Upper lobe of left lung (tissue), 6 donors: Measurements from ENCODE around the gene ACE2. TPM values are rescaled to one million over a fixed set of nuclear protein-coding genes. Genes with fewer than 3 reads are reported as not detected.

Experiments used
- ATAC-seq, 2 donors: fragments of 200-7000 bp; cut with Tn5 transposase; one replicate each; pipeline ENCODE4 v1.9.1; 2022; ENCODE audit warnings: mild to moderate bottlenecking in 2 of 2, moderate library complexity in 2 of 2; ENCODE audit not compliant: low FRiP score in 2 of 2
- DNase-seq, 2 donors: peaks; one replicate each; pipeline ENCODE4 v3.0.0-alpha.2; 2019 to 2020
- H3K27ac ChIP-seq, 4 donors: fragments of 200-600 bp; sonication (generic); one replicate each; pipeline ENCODE4 v1.5.1; 2016 to 2019
- H3K27me3 ChIP-seq, 4 donors: fragments of 200-600 bp; sonication (generic); one replicate each; pipeline ENCODE4 v1.5.1; 2017 to 2019
- H3K36me3 ChIP-seq, 4 donors: fragments of 200-600 bp; sonication (generic); one replicate each; pipeline ENCODE4 v1.5.1; 2016 to 2019
- H3K4me1 ChIP-seq, 4 donors: fragments of 200-600 bp; sonication (generic); one replicate each; pipeline ENCODE4 v1.5.1; 2018 to 2019
- H3K4me3 ChIP-seq, 4 donors: fragments of 200-600 bp; sonication (generic); one replicate each; pipeline ENCODE4 v1.5.1; 2017 to 2019; ENCODE audit warnings: mild to moderate bottlenecking in 2 of 4, moderate library complexity in 1 of 4
- H3K9me3 ChIP-seq, 4 donors: fragments of 200-600 bp; sonication (generic); one replicate each; pipeline ENCODE4 v1.5.1; 2018 to 2019
- EP300 ChIP-seq, 4 donors: sonication (generic); formaldehyde crosslinking; IDR thresholded peaks; one replicate each; pipeline ENCODE4 v1.5.1; 2017; ENCODE audit warnings: antibody characterized with exemption in 4 of 4, control low read depth in 2 of 4
- POLR2A ChIP-seq, 4 donors: fragments of 450-650 bp; IDR thresholded peaks; one replicate each; pipeline ENCODE4 v1.5.1; 2016 to 2017; ENCODE audit warnings: antibody characterized with exemption in 4 of 4, mild to moderate bottlenecking in 2 of 4
- POLR2AphosphoS5 ChIP-seq, 2 donors: sonication (generic); formaldehyde crosslinking; IDR thresholded peaks; one replicate each; pipeline ENCODE4 v1.5.1; 2017; ENCODE audit warnings: antibody characterized with exemption in 2 of 2
- WGBS, 2 donors: methylation state at CpG; one replicate each; pipeline ENCODE4 v1.1.5; 2017 to 2018; 5-methylcytosine and 5-hydroxymethylcytosine counted together
- total RNA-seq, 6 donors: library from RNA; depleted of rRNA in 4 of 6; stranded (reverse); fragments of >200 nt in 4 of 6; gene quantifications; one replicate each; pipeline versions ENCODE4 v1.1.0 to v1.2.1, GENCODE V29; 2016 to 2021
- TF ChIP-seq, protein P1 (sequence below), 6 experiments: fragments of 450-650 bp in 4 of 6; fragments of 200-600 bp in 2 of 6; sonication (generic) in 2 of 6; IDR thresholded peaks; one replicate each; pipeline ENCODE4 v1.5.1; 2016 to 2019; ENCODE audit warnings: antibody characterized with exemption in 6 of 6
- donor health status: DM: no; HTN: no; CAD: no; lungs with moderate emphysema.
- donor health status: DM: no; HTN: yes; CAD: no; lungs with severe emphysema.

Gene ACE2
- total RNA-seq, 6 donors from 2014 or later: 1.6 to 4.1 (median 2.7) TPM; not detected in 1

DNA sequence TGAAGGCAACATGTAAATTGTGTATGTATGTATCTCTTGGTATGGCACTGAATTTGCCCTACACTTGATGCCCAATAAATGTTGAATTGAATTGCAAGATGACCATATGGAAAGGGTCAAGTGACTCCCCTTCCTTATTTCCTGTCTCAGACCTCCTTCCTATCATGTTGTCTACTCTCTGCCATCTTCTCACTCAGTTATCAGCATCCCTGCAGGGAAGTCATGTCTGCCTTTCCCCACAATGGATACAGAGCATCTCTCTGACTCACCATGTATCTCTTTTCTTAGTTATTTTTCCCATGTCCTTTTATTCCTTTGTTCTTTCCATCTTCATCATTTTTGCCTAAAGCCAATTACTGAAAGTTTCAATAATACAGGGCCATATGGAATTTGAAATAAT, 77.7 kb downstream of the ACE2 start:
- Histone ChIP-seq H3K27me3 (no peaks in the 10 kb centered on the region), H3K9me3 (no peaks in the 10 kb centered on the region), H3K4me1 (peaks cover 0 to 6% (median 0%) of the 10 kb centered on the region in 4 donors), H3K36me3 (no peaks in the 10 kb centered on the region), H3K4me3 (no peak overlapping the region), H3K27ac (no peak overlapping the region)
- TF ChIP-seq, protein P1, sequence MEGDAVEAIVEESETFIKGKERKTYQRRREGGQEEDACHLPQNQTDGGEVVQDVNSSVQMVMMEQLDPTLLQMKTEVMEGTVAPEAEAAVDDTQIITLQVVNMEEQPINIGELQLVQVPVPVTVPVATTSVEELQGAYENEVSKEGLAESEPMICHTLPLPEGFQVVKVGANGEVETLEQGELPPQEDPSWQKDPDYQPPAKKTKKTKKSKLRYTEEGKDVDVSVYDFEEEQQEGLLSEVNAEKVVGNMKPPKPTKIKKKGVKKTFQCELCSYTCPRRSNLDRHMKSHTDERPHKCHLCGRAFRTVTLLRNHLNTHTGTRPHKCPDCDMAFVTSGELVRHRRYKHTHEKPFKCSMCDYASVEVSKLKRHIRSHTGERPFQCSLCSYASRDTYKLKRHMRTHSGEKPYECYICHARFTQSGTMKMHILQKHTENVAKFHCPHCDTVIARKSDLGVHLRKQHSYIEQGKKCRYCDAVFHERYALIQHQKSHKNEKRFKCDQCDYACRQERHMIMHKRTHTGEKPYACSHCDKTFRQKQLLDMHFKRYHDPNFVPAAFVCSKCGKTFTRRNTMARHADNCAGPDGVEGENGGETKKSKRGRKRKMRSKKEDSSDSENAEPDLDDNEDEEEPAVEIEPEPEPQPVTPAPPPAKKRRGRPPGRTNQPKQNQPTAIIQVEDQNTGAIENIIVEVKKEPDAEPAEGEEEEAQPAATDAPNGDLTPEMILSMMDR (IDR thresholded peaks at IDR 0.05): no peak
- no peak for TF ChIP-seq EP300 (IDR thresholded peaks at IDR 0.05)
- no peak for TF ChIP-seq POLR2AphosphoS5 (IDR thresholded peaks at IDR 0.05)
- TF ChIP-seq POLR2A (IDR thresholded peaks at IDR 0.05): no peak
- DNase-seq (no peak), ATAC-seq (no peak)

DNA sequence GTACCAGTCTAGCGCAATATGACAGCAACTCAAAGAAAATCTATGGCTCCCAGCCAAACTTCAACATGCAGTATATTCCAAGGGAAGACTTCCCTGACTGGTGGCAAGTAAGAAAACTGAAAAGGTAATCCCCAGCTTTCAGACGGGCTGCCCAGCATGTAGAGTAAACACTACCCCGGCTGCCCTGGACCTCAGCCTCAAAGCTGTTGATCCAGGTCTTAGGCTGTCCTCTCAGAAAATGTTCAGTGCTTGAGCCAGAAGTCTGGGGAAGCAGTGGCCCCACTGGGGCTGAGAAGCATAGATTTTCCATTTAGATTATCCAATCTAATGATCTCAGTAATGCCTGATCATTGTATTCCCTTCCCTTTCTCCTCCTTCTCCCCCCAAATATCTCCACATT, 78.3 kb downstream of the ACE2 start:
- no peaks in the 10 kb centered on the region for H3K36me3 ChIP-seq
- TF ChIP-seq, protein P1 (IDR thresholded peaks at IDR 0.05): no peak
- TF ChIP-seq POLR2AphosphoS5 (IDR thresholded peaks at IDR 0.05) (no peak), POLR2A (IDR thresholded peaks at IDR 0.05) (no peak), EP300 (IDR thresholded peaks at IDR 0.05) (no peak)
- no peak for ATAC-seq
- peaks cover 0 to 6% (median 0%) of the 10 kb centered on the region in 4 donors for H3K4me1 ChIP-seq
- WGBS, 2 donors: 61 to 66% methylated on average over 2 to 3 of the region's 3 CpGs
- no peaks in the 10 kb centered on the region for H3K9me3 ChIP-seq
- H3K27ac ChIP-seq: no peak overlapping the region
- no peaks in the 10 kb centered on the region for H3K27me3 ChIP-seq
- H3K4me3 ChIP-seq: no peak overlapping the region
- DNase-seq: no peak

DNA sequence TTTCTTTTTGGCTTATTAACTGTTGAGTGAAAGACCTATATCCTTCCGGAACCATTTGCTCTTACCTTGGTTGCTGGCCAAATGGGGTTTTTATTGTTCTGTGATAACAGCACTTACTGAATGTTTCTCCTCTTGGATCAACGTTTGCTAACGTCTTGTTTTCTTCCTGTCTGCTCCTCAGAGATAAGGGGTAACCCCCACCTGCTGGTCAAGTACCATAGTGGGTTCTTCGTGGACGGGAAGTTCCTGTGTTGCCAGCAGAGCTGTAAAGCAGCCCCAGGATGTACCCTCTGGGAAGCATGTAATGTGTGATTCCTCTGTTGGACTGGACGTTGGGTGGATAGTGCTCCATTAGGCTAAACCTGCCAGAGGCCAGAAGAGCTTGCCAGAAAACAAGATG, 84.8 kb downstream of the ACE2 start:
- DNase-seq (no peak), ATAC-seq (no peak)
- WGBS, 2 donors: 9 to 11% methylated on average over 3 to 6 of the region's 6 CpGs
- H3K27ac ChIP-seq: no peak overlapping the region
- TF ChIP-seq POLR2A (IDR thresholded peaks at IDR 0.05) (no peak), POLR2AphosphoS5 (IDR thresholded peaks at IDR 0.05) (peak in 1 of 2 donors; percentile 37), EP300 (IDR thresholded peaks at IDR 0.05) (peak in 1 of 4 donors; percentile 31)
- TF ChIP-seq, protein P1 (IDR thresholded peaks at IDR 0.05): peak in 1 of 6 experiments; percentile 4
- H3K4me3 ChIP-seq: no peak overlapping the region
- no peaks in the 10 kb centered on the region for H3K4me1 ChIP-seq
- no peaks in the 10 kb centered on the region for H3K9me3 ChIP-seq
- no peaks in the 10 kb centered on the region for H3K36me3 ChIP-seq
- H3K27me3 ChIP-seq: no peaks in the 10 kb centered on the region

DNA sequence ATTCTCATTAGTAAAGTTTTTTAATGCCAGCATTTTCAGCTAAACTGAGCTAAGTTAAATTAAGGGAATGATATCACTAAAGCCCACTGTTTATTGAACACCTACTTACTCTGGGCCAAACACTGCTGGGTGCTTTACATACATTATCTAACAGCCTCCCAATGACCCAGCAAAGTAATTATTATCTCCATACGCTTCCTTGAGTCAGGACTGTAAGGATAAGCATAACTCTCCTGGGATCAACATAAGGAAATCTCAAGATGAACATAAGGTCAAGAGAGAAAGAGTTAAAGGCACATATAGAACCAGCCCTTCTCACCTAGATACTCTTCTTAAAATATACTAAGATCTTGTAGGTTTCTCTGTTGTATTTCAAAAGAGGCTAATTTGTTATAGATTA, 86.5 kb downstream of the ACE2 start:
- Histone ChIP-seq H3K4me3 (no peak overlapping the region), H3K27ac (no peak overlapping the region), H3K9me3 (no peaks in the 10 kb centered on the region), H3K36me3 (no peaks in the 10 kb centered on the region), H3K27me3 (no peaks in the 10 kb centered on the region), H3K4me1 (no peaks in the 10 kb centered on the region)
- TF ChIP-seq EP300 (IDR thresholded peaks at IDR 0.05) (no peak), POLR2A (IDR thresholded peaks at IDR 0.05) (no peak), POLR2AphosphoS5 (IDR thresholded peaks at IDR 0.05) (no peak)
- TF ChIP-seq, protein P1 (IDR thresholded peaks at IDR 0.05): no peak
- no peak for DNase-seq
- WGBS, 2 donors: 50 to 93% methylated on average over 1 of the region's 1 CpG
- ATAC-seq: no peak

DNA sequence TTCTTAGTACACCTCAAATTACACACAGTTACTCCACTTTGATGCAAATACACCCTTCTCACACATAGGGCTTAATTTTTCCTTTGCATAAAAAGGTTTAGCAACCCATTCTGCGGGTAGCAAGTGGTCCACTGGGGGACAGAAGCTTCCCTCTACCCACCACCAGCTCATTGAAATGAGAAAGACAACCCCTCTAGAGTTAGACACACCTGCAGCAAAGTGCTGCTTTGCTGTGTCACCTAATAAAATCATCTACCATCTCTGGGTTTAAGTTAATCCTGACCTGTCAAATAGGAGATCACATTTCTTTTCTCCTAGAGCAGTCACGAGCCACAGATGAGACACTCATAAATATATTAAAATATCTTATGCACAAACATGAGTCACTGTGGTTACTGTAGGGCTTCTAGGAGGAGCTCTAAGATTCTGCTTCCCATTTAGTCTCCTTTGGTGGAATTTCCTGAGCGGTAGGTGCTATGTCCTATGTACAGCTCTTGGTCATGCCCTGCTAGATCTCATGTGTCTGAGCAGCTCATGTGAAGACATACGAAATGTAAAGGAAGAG, 88.3 kb downstream of the ACE2 start:
- ATAC-seq (no peak), DNase-seq (no peak)
- TF ChIP-seq POLR2AphosphoS5 (IDR thresholded peaks at IDR 0.05) (no peak), POLR2A (IDR thresholded peaks at IDR 0.05) (no peak), EP300 (IDR thresholded peaks at IDR 0.05) (no peak)
- TF ChIP-seq, protein P1 (IDR thresholded peaks at IDR 0.05): no peak
- Histone ChIP-seq H3K27ac (no peak overlapping the region), H3K27me3 (no peaks in the 10 kb centered on the region), H3K4me1 (no peaks in the 10 kb centered on the region), H3K4me3 (no peak overlapping the region), H3K9me3 (no peaks in the 10 kb centered on the region), H3K36me3 (no peaks in the 10 kb centered on the region)
- 63 to 86% methylated on average over 4 of the region's 4 CpGs for WGBS, 2 donors
